Midbrain (tissue), 1 donor: ENCODE data around the gene IER2.
A peak's percentile ranks its signal among the peaks of the same experiment; 100 is the strongest.

Source experiments
- DNase-seq: peaks from one replicate; lab custom pipeline; 2025; lab: John Stamatoyannopoulos, UW

Gene IER2

GRCh38 chr19:13118424-13119193 is 31.6 kb upstream of the IER2 start:
- DNase-seq, result no peak

- DNase-seq, result no peak
Observed at GRCh38 chr19:13119627-13120026, 30.6 kb upstream of the IER2 start.

GRCh38 chr19:13120031-13120430 is 30.2 kb upstream of the IER2 start:
- DNase-seq, result no peak

GRCh38 chr19:13120817-13121216 is 29.4 kb upstream of the IER2 start:
- DNase-seq, result no peak

GRCh38 chr19:13121551-13122274 is 28.5 kb upstream of the IER2 start:
- DNase-seq, result no peak

GRCh38 chr19:13122275-13122878 is 27.8 kb upstream of the IER2 start:
- no peak for DNase-seq

GRCh38 chr19:13122980-13123957 is 26.9 kb upstream of the IER2 start:
- DNase-seq, result no peak

- DNase-seq, result no peak
Observed at GRCh38 chr19:13127051-13127450, 23.2 kb upstream of the IER2 start.

- no peak for DNase-seq
Observed at GRCh38 chr19:13127811-13128575, 22.2 kb upstream of the IER2 start.

GRCh38 chr19:13128583-13128982 is 21.6 kb upstream of the IER2 start:
- no peak for DNase-seq

GRCh38 chr19:13129384-13129783 is 20.8 kb upstream of the IER2 start:
- DNase-seq, result no peak

- no peak for DNase-seq
Observed at GRCh38 chr19:13130886-13131490, 19.2 kb upstream of the IER2 start.

GRCh38 chr19:13132471-13133180 is 17.6 kb upstream of the IER2 start:
- no peak for DNase-seq

- DNase-seq, result peak; percentile 72
Observed at GRCh38 chr19:13133241-13133870, 16.9 kb upstream of the IER2 start.

GRCh38 chr19:13134626-13135025 is 15.6 kb upstream of the IER2 start:
- no peak for DNase-seq

- no peak for DNase-seq
Observed at GRCh38 chr19:13135068-13136062, 14.8 kb upstream of the IER2 start.

GRCh38 chr19:13137290-13137794 is 12.9 kb upstream of the IER2 start:
- no peak for DNase-seq
